Stimulated activated CD8-positive, alpha-beta memory T cell treated with anti-CD3 and anti-CD28 coated beads, Interleukin-12 subunit alpha, Interleukin-12 subunit beta, amount 100 ng/mL, for 24 hours (primary cell): ENCODE results near the gene SLC26A11.
"Not testable (repeated sequence)": the region's sequence is repeated elsewhere in the genome, so short reads cannot be mapped to it uniquely, and the experiment has no call there.

Experiments used
- DNase-seq: peaks from one replicate; pipeline ENCODE4 v3.0.0-alpha.2; 2020; ENCODE audit errors: extremely low read depth

The SLC26A11 gene

DNA sequence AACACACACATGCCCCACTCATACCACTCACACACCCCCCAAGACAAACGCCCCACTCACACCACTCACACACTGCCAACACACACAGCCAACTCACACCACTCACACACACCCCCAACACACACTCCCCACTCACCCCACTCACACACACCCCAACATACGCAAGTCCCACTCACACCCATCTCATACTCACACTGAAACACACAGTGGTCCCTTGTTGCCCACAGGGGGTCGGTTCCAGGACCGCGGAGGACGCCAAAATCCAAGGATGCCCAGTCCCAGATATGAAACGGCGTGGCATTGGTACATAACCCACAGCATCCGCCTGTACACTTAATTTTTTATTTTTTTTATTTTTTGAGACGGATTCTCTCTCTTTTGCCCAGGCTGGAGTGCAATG lies 61.3 kb downstream of the SLC26A11 start:
- DNase-seq = no peak

DNA sequence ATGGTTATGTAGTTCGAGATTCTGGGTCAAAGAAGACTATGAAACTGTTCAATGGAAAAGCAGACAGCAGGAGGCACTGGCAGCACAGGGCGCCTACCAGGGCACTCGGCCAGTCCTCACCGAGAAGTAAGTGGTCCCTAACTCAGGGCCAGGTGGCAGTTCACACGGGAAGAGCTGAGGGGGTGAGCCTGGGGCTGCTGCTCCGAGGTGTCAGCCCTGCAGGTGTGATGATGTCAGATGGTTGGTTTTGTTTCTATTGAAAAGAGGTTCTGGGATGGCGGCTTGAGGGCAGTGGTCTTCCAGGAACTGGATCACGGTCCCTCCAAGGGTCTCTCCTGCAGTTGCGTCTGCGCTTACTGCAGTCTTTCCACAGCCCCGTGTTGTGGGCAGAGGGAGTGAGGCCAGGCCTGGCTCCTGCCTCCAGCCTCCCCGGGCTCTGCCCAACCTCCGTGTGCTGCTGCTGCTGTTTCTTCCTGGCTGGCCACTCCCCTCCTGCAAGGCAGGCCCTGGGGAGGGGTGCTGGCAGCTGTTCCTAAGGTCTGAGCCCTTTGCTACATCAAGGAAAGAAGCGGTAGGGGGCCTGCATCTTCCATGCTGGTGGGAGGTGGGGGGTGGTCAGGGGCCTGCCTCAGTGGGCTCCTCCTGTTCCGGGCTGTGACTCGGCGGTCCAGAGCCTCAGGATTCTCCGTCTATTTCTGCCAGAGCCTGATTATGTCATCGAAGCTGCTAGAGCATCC lies 63.1 kb downstream of the SLC26A11 start:
- DNase-seq = no peak

DNA sequence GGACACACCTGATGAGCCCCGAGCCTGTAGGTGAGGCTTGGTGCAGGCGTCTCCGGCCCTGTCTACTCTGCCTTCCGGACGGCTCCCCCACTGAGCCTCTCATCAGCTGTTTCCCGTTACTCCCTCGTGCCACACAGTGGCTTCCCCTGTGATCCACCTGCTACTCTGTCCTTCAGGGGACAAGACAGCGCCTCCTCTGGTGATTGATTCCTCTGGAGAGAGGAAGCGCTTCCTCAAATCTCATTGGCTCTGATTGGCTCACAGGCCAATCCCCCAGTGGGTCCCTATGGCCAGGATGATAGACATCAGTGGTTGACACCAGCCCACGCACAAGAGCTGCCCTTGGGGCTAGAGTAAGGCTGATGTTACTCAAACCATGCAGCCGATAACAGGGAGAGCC lies 64.4 kb downstream of the SLC26A11 start:
- DNase-seq = no peak

DNA sequence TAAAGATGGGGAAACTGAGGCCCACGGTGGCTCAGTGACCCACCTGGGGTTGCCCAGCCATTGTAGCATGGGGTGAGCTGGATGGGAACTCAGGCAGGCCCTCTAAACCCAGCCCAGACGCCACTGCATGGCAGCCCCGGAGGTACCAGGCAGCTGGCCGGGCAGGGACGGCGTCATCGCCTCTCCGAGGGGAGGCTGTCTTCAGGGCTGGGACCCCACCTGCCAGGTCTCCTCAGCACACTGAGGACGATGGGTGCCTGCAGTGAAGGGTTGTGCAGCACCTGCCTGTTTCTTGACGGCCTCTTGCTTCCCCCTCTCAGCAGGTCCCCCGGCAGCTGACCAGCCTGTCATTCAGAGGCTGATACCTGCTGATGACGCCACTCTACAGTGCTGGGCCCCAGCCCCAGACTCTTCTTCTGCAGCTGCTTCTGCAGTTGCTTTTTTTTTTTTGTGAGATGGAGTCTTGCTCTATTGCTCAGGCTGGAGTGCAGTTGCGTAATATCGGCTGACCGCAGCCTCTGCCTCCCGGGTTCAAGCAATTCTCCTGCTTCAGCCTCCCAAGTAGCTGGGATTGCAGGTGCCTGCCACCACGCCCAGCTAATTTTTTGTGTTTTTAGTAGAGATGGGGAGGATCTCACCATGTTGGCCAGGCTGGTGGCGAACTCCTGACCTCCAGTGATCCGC lies 65.2 kb downstream of the SLC26A11 start:
- DNase-seq = no peak

DNA sequence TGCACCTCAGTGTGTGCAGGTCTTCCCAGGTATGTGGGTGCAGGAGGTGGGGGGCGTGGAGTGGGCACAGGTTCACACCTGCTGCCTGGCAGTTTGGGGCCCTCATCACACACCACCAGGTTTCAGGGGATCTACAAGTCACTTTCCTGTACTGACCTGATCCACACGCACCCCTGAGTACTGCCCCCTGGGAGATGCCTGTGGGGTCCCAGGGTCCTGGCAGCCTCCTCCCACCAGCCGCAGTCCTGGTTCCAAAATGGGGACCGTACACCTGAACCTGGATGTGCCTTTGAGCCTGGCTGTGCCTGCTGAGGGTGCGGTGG lies 66.4 kb downstream of the SLC26A11 start:
- DNase-seq = no peak

DNA sequence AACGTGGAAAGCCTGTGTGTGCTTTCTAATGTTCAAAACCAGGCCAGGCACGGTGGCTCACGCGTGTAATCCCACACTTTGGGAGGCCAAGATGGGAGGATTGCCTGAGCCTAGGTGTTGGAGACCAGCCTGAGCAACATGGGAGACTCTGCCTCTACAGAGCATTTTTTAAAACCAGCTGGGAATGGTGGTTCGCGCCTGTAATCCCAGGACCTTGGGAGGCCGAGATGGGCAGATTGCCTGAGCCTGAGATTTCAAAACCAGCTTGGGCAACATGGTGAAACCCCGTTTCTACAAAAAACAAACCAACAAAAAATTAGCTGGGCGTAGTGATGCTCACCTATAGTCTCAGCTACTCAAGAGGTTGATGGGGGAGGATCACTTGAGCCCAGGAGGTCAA lies 66.8 kb downstream of the SLC26A11 start:
- no peak for DNase-seq

DNA sequence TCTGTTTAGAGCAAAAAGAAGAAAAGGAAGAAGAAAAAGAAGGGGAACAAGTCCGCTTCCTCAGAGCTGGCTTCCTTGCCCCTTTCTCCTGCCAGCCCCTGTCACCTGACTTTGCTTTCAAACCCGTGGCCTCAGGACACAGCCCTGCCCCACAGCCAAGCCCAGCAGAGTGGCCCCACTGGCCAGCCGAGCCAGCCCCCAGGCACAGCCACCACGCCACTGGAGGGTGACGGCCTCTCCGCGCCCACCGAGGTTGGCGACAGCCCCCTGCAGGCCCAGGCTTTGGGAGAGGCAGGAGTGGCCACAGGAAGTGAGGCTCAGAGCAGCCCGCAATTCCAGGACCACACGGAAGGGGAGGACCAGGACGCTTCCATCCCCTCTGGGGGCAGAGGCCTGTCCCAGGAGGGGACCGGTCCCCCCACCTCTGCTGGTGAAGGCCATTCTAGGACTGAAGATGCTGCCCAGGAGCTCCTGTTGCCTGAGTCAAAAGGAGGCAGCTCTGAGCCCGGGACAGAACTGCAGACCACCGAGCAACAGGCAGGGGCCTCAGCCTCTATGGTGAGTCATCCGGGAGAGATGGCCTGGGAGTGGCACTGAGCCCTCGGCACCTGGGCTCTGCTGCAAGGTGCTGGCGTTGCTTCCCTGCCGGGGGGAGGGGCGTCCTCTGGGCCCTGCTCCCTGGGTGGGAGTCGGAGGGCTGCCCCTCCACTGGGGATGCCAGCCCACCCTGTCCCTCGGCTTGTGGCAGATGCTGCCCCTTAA lies 67.8 kb downstream of the SLC26A11 start:
- DNase-seq = no peak

DNA sequence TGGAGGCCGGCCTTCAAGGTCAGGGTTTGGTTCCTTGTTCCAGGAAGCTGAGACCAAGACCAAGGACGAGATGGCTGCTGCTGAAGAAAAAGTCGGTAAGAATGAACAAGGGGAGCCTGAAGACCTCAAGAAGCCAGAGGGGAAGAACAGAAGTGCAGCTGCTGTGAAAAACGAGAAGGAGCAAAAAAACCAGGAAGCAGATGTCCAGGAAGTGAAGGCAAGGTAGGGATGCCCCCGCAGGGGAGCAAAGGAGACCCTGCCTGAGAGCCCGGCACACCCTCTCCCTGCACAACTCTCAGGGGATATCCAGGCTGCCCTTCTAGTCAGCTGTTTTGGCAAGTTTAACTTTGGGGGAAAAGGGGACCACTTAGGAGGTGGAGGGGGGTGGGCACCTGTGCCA lies 69.4 kb downstream of the SLC26A11 start:
- DNase-seq = no peak

DNA sequence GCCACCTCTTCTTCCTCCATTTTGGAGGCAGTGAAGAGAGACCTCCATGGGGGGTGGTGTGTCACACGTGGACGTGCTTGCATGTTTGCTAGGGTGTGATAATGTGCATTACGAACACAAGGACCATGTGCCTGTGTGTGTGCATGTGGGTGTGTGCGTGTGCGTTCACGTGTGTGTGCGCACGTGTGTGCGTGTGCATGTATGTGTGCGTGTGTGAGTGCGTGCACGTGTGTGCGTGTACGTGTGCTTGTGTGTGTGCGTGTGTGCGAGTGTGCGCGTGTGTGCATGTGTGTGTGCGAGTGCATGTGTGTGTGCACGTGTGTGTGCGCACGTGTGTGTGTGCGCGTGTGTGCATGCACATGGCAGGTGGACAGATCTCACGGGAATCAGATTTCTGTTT lies 69.9 kb downstream of the SLC26A11 start:
- DNase-seq = no peak

DNA sequence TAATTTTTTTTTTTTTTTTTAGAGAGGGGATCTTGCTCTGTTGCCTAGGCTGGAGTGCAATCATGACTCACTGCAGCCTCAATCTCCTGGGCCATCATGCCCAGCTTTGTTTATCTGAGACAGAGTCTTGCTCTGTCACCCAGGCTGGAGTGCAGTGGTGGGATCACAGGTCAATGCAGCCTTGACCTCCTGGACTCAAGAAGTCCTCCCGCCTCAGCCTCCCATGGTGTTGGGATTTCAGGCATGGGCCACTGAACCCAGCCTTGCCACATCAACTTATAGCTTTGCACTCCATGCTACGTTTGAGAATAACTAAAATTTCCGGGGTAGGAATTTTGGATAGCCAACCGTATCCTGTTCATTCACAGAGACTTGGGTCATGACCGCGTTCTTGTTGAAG lies 71.0 kb downstream of the SLC26A11 start:
- no peak for DNase-seq

DNA sequence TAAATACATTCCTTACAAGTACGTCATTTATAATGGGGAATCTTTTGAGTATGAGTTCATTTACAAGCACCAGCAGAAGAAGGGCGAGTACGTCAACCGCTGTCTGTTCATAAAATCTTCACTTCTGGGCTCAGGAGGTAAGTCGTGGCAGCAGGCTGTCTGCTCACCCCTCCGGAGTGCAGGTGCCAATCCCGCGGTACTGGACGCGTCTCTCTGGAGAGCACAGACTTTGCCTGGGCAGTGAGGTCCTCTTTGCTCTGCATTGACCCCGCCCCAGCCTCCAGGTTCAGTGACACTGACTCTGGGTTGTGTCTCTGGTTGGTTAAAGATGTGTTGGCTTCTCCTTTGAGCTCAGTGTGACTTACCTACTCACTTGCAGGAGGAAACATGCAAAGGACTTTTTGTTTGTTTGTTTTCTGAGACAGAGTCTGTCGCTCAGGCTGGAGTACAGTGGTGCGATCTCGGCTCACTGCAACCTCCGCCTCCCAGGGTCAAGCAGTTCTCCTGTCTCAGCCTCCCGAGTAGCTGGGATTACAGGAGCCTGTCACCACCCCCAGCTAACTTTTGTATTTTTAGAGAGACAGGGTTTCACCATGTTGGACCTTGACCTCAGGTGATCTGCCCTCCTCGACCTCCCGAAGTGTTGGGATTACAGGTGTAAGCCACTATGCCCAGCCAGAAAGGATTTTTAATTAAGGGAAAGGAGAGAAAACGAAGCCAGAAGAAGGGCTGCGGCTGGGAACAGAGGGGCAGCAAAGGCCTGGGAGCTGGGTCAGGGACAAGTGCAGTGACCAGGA lies 71.7 kb downstream of the SLC26A11 start:
- no peak for DNase-seq

DNA sequence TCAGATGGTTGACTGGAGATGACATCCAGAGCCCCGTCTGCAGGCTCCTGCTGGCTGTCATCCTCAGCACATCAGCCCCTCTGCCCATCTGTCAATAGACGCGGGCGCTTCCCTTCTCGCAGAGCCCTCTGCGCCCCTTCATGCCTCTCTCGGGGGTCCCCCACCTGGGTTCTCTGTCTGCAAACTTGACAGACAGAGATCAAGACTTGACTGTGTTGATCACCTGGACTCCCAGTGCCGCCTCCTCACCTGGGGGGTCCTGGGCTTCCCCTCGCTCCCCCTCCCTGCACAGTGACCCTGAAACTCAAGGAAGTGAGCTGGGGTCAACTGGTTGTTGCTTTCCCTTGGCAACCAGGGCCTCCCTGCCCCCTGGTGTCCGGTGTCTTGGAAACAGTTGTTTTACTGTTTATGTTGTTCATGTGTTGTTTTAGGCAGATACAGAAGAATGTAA lies 72.3 kb downstream of the SLC26A11 start:
- no peak for DNase-seq

DNA sequence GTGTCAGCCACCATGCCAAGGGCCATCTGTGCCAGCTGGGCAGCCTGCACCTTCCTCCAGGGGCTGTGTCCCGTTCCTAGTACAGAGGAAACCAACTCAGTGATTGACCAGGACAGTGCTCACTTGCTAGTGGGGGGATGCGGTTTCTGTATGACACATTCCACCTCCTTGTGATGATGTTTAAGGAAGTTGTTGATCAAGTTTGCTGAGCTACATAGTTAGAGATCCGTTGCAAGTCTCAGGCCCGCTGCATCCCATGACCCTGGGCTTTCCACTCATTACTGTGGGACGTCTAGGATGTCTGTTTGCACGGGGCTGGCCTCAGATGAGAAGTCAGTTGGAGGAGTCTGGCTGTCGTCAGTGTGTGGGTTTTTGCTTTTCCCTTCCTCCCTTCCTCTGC lies 74.0 kb downstream of the SLC26A11 start:
- no peak for DNase-seq

DNA sequence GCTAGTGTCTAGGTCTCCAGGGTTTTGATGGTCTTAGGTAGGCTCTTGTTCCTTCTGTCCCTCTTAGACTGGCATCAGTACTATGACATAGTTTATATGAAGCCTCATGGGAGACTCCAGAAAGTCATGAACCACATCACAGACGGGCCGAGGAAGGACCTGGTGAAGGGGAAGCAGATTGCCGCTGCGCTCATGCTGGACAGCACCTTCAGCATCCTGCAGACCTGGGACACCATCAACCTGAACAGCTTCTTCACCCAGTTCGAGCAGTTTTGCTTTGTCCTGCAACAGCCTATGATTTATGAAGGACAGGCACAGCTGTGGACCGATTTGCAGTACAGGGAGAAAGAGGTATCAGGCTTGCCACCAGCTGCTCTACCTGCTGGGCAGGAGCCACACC lies 74.4 kb downstream of the SLC26A11 start:
- DNase-seq = no peak

DNA sequence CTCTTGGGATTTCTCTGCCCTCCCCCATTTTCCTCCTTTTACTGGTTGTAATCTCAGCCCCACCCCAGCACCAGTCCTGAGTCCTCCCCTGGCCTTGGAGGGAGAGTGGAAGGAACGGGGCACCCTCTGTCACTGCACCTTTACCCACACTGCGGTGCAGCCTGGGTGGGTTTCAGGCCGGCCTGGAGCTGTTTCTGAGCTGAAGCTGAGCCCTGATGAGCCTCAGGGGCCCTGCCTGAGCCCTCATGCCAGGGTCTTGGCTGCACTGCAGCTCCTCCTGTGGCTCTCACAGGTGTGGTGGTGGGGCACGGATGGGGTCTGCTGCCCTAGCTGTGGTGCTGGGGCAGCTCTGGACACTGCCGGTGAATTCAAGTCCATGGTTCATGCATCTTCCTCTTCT lies 74.9 kb downstream of the SLC26A11 start:
- no peak for DNase-seq

DNA sequence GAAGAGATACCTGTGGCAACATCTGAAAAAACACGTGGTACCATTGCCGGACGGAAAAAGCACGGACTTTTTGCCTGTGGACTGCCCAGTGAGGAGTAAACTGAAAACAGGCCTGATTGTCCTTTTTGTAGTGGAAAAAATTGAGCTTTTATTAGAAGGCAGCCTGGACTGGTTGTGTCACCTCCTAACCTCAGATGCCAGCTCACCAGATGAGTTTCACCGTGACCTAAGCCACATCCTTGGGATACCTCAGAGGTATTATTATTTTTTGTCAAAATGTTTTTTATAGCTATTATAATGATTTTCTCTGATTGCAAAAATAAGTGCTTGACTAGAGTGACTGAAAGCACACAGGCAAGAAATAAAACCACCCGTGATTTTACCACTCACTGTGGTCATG lies 75.3 kb downstream of the SLC26A11 start:
- DNase-seq = no peak

DNA sequence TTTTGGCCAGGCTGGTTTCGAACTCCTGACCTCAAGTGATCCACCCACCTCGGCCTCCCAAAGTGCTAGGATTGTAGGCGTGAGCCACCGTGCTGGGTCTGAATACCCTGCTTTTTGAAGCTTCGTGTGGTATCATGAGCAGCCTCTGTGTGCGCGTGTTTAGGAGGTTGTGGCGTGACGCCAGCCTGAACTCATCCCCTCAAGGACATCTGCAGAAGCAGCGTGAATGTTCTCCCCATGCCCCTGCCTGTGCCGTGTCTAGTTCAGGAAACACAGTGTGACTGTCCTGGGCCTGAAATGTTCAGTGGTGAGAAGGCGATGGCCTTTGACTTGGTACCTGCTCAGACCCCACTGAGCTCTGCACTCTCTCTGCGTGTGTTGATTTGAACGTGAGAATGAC lies 76.0 kb downstream of the SLC26A11 start:
- DNase-seq = no peak

DNA sequence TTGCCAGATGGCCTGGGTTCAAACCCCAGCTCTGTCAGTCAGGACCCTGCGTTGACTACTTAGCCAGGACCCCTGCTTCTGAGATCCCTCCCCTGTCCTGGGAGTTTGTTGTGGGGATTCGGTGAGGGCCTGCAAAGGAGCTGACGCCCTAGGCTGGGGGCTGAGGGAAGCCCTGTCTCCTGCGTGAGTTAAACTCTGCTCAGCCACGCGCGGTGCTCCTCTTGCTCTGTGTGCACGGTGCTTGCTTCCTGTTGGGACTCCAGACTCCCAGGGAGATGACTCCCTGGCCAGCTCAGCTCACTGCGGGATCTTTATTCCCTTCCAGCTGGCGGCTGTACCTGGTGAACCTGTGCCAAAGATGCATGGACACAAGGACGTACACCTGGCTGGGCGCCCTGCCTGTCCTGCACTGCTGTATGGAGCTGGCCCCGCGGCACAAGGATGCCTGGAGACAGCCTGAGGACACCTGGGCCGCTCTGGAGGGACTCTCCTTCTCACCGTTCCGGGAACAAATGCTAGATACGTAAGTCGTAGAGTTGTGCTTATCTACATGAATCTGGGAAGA lies 77.9 kb downstream of the SLC26A11 start:
- no peak for DNase-seq

DNA sequence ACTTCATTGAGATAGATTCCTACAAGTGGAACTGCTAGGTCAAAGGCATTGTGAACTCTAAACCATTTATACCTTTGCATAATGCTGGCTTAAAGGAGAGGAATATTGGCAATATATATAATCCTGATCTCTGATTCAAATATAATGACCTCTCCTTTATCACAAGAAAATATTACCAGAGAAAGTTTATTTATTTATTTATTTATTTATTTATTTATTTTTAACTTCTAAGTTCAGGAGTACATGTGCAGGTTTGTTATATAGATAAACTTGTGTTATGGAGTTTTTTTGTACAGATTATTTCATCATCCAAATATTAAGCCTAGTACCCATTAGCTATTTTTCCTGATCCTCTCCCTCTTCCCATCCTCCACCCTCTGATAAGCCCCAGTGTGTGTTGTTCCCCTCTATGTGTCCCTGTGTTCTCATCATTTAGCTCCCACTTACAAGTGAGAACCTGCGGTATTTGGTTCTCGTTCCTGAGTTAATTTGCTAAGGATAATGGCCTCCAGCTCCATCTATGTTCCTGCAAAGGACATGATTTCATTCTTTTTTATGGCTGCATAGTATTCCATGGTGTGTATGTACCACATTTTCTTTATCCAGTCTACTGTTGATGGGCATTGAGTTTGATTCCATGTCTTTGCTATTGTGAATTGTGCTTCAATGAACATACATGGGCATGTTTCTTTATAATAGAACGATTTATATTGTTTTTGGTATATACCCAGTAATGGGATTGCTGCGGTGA lies 79.3 kb downstream of the SLC26A11 start:
- DNase-seq = not testable (repeated sequence)

DNA sequence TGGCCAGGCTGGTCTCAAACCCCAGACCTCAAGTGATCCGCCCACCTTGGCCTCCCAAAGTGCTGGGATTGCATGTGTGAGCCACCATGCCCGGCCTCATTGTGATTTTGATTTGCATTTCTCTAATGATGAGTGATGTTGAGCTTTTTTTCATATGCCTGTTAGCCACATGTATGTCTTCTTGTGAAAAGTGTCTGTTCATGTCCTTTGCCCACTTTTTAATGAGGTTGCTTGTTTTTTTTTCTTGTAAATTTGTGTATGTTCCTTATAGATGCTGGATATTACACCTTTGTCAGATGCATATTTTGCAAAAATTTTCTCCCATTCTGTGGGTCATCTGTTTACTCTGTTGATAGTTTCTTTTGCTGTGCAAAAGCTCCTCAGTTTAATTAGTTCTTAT lies 80.5 kb downstream of the SLC26A11 start:
- not testable (repeated sequence) for DNase-seq
